ENCODE data around the gene GALE.

Gene GALE

DNA sequence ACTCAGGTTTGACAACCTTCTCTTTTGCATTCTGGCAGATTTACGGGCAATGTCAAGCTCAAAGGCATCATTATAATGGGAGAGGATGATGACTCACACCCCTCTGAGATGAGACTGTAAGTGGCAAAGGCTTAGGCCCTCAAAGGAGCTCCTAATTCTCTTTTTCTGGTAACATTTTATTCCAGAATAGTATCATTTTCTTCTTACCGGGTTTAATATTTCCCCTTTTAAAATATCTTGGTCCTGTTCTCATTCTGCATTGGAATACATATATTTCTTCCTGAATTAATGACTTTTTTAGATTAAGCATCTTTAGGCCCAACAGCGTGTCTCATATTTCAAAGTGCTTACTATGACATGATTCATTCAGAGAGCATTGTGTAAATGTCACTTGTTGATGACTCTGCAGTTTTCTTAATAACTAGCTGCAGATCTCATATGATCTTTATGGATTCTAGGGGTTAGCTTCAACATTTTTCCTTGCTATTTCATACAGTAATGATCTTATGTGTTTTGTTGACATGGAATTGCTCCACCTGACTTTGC lies 20.7 kb downstream of the GALE start:
- peaks cover 58% of the 10 kb centered on the region for H3K79me2 ChIP-seq (ENCODE audit: low read length)
- peaks cover 8% of the 10 kb centered on the region for H3K4me1 ChIP-seq (ENCODE audit: low read length)
- H4K20me1 ChIP-seq (ENCODE audit: insufficient read depth, low read length): peaks cover 7% of the 10 kb centered on the region; the same call in 1 of the 2 replicates
- H3K4me3 ChIP-seq (ENCODE audit: low read length): peak overlapping the region; percentile 90
- H2AFZ ChIP-seq (ENCODE audit: low read depth, low read length): no peak overlapping the region
- no peak overlapping the region for H3K27ac ChIP-seq (ENCODE audit: low read length)
- peak overlapping the region; percentile 92 for H3K4me2 ChIP-seq (ENCODE audit: low read length)
- H3K9me3 ChIP-seq (ENCODE audit: insufficient read depth, low read length): no peaks in the 10 kb centered on the region
- H3K9ac ChIP-seq (ENCODE audit: low read length): no peak overlapping the region
- TF ChIP-seq CTCF (IDR thresholded peaks at IDR 0.05; ENCODE audit: low read depth, low read length) (no peak), EZH2phosphoT487 (IDR thresholded peaks at IDR 0.05; ENCODE audit: low read depth) (no peak)
- H3K27me3 ChIP-seq (ENCODE audit: low read depth, low read length): no peaks in the 10 kb centered on the region
- H3K36me3 ChIP-seq (replicated peaks; ENCODE audit: low read depth, low read length): peaks cover 9% of the 10 kb centered on the region

DNA sequence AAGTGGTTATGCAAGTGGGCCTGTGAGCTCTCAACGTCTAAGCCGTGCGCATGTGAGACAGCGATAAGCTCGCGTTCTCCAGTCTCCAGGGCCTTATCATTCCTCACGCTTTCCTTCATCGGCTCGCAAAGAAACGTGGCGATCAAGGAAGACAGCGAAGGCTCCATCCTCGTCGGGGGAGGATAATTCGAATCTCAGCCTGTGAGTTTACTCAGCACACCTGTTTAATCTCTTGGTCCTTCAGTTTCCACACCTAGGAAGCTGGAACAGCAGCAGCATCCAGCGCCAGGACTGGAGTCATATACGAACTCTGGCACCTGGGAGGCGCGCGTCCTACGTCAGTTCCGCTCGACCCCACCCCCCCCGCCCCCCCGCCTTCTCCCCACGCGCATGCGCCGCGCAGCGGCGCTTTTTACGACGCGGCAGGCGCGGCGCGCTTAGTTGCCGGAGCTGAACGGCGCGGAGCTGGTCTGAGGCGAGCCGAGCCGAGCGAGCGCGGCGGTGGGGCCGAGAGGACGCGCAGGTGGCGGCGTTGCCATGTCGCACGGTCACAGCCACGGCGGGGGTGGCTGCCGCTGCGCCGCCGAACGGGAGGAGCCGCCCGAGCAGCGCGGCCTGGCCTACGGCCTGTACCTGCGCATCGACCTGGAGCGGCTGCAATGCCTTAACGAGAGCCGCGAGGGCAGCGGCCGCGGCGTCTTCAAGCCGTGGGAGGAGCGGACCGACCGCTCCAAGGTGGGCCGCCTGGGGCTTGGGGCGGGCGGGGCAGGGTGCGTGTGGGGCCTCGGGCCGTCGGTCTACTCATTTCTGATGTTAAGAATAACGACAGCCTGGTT lies 22.4 kb downstream of the GALE start, which contains the start of gene PITHD1:
Gene PITHD1 (plus strand): TSS at position 440 of the 836 bp plus-strand sequence. CDS start 98 bp downstream, at position 538.
- Histone ChIP-seq H3K27ac (ENCODE audit: low read length) (peak within 1 kb of the TSS; percentile 30), H2AFZ (ENCODE audit: low read depth, low read length) (peak within 1 kb of the TSS; percentile 22; the same call in 1 of the 2 replicates)

DNA sequence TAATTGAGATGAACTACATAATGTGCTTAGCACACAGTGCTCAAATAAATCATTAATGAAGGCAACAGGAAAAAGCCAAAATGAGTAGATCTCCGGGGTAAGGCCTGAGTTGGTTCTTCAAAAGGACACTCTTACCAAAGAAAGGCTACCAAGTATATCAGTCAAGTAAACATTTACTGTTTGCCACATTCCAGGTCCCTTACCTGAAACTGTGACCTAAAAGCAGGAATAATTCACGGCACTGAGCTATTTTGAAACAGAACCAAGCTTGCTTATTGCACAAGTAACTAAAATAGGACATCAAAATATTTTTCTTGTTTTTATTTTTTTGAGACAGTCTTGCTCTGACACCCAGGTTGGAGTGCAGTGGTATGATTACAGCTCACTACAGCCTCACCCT lies 24.3 kb downstream of the GALE start:
- no peak overlapping the region for H3K27ac ChIP-seq (ENCODE audit: low read length)
- H2AFZ ChIP-seq (ENCODE audit: low read depth, low read length): no peak overlapping the region
- no peak overlapping the region for H3K4me3 ChIP-seq (ENCODE audit: low read length)
- H3K9ac ChIP-seq (ENCODE audit: low read length): no peak overlapping the region
- peaks cover 7% of the 10 kb centered on the region; the same call in 1 of the 2 replicates for H4K20me1 ChIP-seq (ENCODE audit: insufficient read depth, low read length)
- H3K79me2 ChIP-seq (ENCODE audit: low read length): peaks cover 37% of the 10 kb centered on the region
- H3K9me3 ChIP-seq (ENCODE audit: insufficient read depth, low read length): no peaks in the 10 kb centered on the region
- no peak for TF ChIP-seq CTCF (IDR thresholded peaks at IDR 0.05; ENCODE audit: low read depth, low read length)
- no peak for TF ChIP-seq EZH2phosphoT487 (IDR thresholded peaks at IDR 0.05; ENCODE audit: low read depth)
- peaks cover 2% of the 10 kb centered on the region for H3K36me3 ChIP-seq (replicated peaks; ENCODE audit: low read depth, low read length)
- H3K27me3 ChIP-seq (ENCODE audit: low read depth, low read length): no peaks in the 10 kb centered on the region
- H3K4me1 ChIP-seq (ENCODE audit: low read length): peaks cover 8% of the 10 kb centered on the region
- no peak overlapping the region for H3K4me2 ChIP-seq (ENCODE audit: low read length)

More for the DNA sequence above, 22.4 kb downstream of the GALE start, which contains the start of gene PITHD1:
- Histone ChIP-seq H3K4me3 (ENCODE audit: low read length) (peak within 1 kb of the TSS; percentile 90), H3K36me3 (replicated peaks; ENCODE audit: low read depth, low read length) (peaks cover 6% of the 10 kb centered on the region), H3K9ac (ENCODE audit: low read length) (peak within 1 kb of the TSS; percentile 72), H4K20me1 (ENCODE audit: insufficient read depth, low read length) (peaks cover 7% of the 10 kb centered on the region; the same call in 1 of the 2 replicates), H3K79me2 (ENCODE audit: low read length) (peaks cover 51% of the 10 kb centered on the region), H3K9me3 (ENCODE audit: insufficient read depth, low read length) (no peaks in the 10 kb centered on the region), H3K27me3 (ENCODE audit: low read depth, low read length) (no peaks in the 10 kb centered on the region), H3K4me1 (ENCODE audit: low read length) (peaks cover 8% of the 10 kb centered on the region), H3K4me2 (ENCODE audit: low read length) (peak within 1 kb of the TSS; percentile 92)
- TF ChIP-seq CTCF (IDR thresholded peaks at IDR 0.05; ENCODE audit: low read depth, low read length): no peak
- no peak for TF ChIP-seq EZH2phosphoT487 (IDR thresholded peaks at IDR 0.05; ENCODE audit: low read depth)

All from OCI-LY3 (cell line).